Hepatocyte (in vitro differentiated cells): ENCODE results near the gene C16orf86. TPM values are rescaled to one million over a fixed set of nuclear protein-coding genes. Genes with fewer than 3 reads are reported as not detected.
A peak's percentile ranks its signal among the peaks of the same experiment; 100 is the strongest.

Source experiments
- DNase-seq: peaks from one replicate; pipeline ENCODE4 v3.0.0-alpha.2; 2016; ENCODE audit warnings: low spot score
- H2AFZ ChIP-seq: fragments of 200-600 bp; sonication (generic); 2 replicates; pipeline ENCODE4 v1.6.0; 2016; ENCODE audit warnings: antibody characterized with exemption, mild to moderate bottlenecking
- H3K27ac ChIP-seq: fragments of 200-600 bp; sonication (generic); 2 replicates; pipeline ENCODE4 v1.5.1; 2016; ENCODE audit warnings: mild to moderate bottlenecking
- H3K27me3 ChIP-seq: fragments of 200-600 bp; sonication (generic); 2 replicates; pipeline ENCODE4 v1.6.1; 2016
- H3K36me3 ChIP-seq: fragments of 200-600 bp; sonication (generic); replicated peaks from 2 replicates; pipeline ENCODE4 v1.5.1; 2016; ENCODE audit warnings: low read depth; ENCODE audit not compliant: insufficient read depth
- H3K4me1 ChIP-seq: fragments of 200-600 bp; sonication (generic); 2 replicates; pipeline ENCODE4 v1.5.1; 2016; ENCODE audit warnings: mild to moderate bottlenecking, moderate library complexity; ENCODE audit not compliant: insufficient read depth
- H3K4me2 ChIP-seq: fragments of 200-600 bp; sonication (generic); 2 replicates; pipeline ENCODE4 v1.6.0; 2016
- H3K4me3 ChIP-seq: fragments of 200-600 bp; sonication (generic); 2 replicates; pipeline ENCODE4 v1.5.1; 2016; ENCODE audit warnings: mild to moderate bottlenecking
- H3K79me2 ChIP-seq: fragments of 200-600 bp; sonication (generic); 2 replicates; pipeline ENCODE4 v1.6.0; 2017; ENCODE audit warnings: mild to moderate bottlenecking
- H3K9me2 ChIP-seq: fragments of 200-600 bp; sonication (generic); replicated peaks from 2 replicates; pipeline ENCODE4 v1.6.0; 2017; ENCODE audit warnings: mild to moderate bottlenecking; ENCODE audit not compliant: insufficient read depth
- H3K9me3 ChIP-seq: fragments of 200-600 bp; sonication (generic); 2 replicates; pipeline ENCODE4 v1.5.1; 2016; ENCODE audit warnings: low read depth, mild to moderate bottlenecking
- H4K20me1 ChIP-seq: fragments of 200-600 bp; sonication (generic); 2 replicates; pipeline ENCODE4 v1.6.0; 2016; ENCODE audit warnings: mild to moderate bottlenecking; ENCODE audit not compliant: insufficient read depth, poor library complexity, severe bottlenecking
- EZH2 ChIP-seq: fragments of 200-600 bp; sonication (generic); IDR thresholded peaks from 2 replicates; pipeline ENCODE4 v1.6.1; 2016; ENCODE audit warnings: antibody characterized with exemption, mild to moderate bottlenecking, borderline replicate concordance
- EZH2phosphoT487 ChIP-seq: fragments of 200-600 bp; sonication (generic); IDR thresholded peaks from one replicate; pipeline ENCODE4 v1.6.1; 2018; ENCODE audit warnings: antibody characterized with exemption, mild to moderate bottlenecking, low read depth, moderate library complexity; ENCODE audit not compliant: unreplicated experiment, severe bottlenecking
- WGBS: methylation state at CpG from one replicate; pipeline ENCODE4 v1.1.6; 2016; ENCODE audit warnings: low lambda C conversion rate; ENCODE audit errors: missing lambda C conversion rate; 5-methylcytosine and 5-hydroxymethylcytosine counted together
- polyA plus RNA-seq: library from polyadenylated mRNA; unstranded; fragments of >200 nt; fragmentation: Nextera tagmentation; extraction: Ambion mirVana; gene quantifications from 2 replicates; pipeline ENCODE4 v1.2.1, GENCODE V29; 2016
- total RNA-seq: library from RNA; depleted of rRNA; stranded (reverse); fragments of >200 nt; gene quantifications from 2 replicates; pipeline ENCODE4 v1.2.3, GENCODE V29; 2014
- TF ChIP-seq, protein P1 (sequence below): fragments of 200-600 bp; sonication (generic); IDR thresholded peaks from 2 replicates; pipeline ENCODE4 v1.5.1; 2016; ENCODE audit warnings: antibody characterized with exemption, mild to moderate bottlenecking; ENCODE audit not compliant: poor library complexity

C16orf86 gene
- total and polyA plus RNA-seq, 2 experiments from 2014 or later: 2.3 to 4.1 TPM

- WGBS: 65% methylated on average over 4 of the region's 4 CpGs
- H3K27me3 ChIP-seq: no peaks in the 10 kb centered on the region
- H3K27ac ChIP-seq: no peak overlapping the region
Observed at GRCh38 chr16:67697422-67698185, 31.0 kb downstream of the C16orf86 start.

GRCh38 chr16:67699265-67699664 lies 32.7 kb downstream of the C16orf86 start:
- no peak overlapping the region for H3K4me2 ChIP-seq
- WGBS: 96% methylated on average over 7 of the region's 7 CpGs

More at GRCh38 chr16:67697422-67698185, 31.0 kb downstream of the C16orf86 start:
- Histone ChIP-seq H3K4me1 (no peaks in the 10 kb centered on the region), H4K20me1 (no peaks in the 10 kb centered on the region), H3K9me3 (no peaks in the 10 kb centered on the region), H2AFZ (no peak overlapping the region), H3K36me3 (no peaks in the 10 kb centered on the region), H3K4me2 (peak overlapping the region; percentile 9), H3K9me2 (no peaks in the 10 kb centered on the region), H3K4me3 (no peak overlapping the region), H3K79me2 (peaks cover 10% of the 10 kb centered on the region)
- no peak for DNase-seq
- TF ChIP-seq EZH2phosphoT487 (no peak), EZH2 (no peak)
- TF ChIP-seq, protein P1, sequence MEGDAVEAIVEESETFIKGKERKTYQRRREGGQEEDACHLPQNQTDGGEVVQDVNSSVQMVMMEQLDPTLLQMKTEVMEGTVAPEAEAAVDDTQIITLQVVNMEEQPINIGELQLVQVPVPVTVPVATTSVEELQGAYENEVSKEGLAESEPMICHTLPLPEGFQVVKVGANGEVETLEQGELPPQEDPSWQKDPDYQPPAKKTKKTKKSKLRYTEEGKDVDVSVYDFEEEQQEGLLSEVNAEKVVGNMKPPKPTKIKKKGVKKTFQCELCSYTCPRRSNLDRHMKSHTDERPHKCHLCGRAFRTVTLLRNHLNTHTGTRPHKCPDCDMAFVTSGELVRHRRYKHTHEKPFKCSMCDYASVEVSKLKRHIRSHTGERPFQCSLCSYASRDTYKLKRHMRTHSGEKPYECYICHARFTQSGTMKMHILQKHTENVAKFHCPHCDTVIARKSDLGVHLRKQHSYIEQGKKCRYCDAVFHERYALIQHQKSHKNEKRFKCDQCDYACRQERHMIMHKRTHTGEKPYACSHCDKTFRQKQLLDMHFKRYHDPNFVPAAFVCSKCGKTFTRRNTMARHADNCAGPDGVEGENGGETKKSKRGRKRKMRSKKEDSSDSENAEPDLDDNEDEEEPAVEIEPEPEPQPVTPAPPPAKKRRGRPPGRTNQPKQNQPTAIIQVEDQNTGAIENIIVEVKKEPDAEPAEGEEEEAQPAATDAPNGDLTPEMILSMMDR: no peak

GRCh38 chr16:67701420-67701819 lies 34.8 kb downstream of the C16orf86 start:
- Histone ChIP-seq H2AFZ (no peak overlapping the region), H3K4me2 (no peak overlapping the region), H3K27ac (no peak overlapping the region), H3K79me2 (peaks cover 18% of the 10 kb centered on the region), H4K20me1 (no peaks in the 10 kb centered on the region), H3K4me3 (no peak overlapping the region), H3K9me3 (no peaks in the 10 kb centered on the region), H3K36me3 (no peaks in the 10 kb centered on the region), H3K27me3 (no peaks in the 10 kb centered on the region), H3K9me2 (no peaks in the 10 kb centered on the region), H3K4me1 (no peaks in the 10 kb centered on the region)
- WGBS: 100% methylated on average over 1 of the region's 1 CpG
- TF ChIP-seq, protein P1: no peak
- TF ChIP-seq EZH2phosphoT487: no peak
- no peak for DNase-seq

More at GRCh38 chr16:67699265-67699664, 32.7 kb downstream of the C16orf86 start:
- TF ChIP-seq, protein P1: no peak
- no peak for TF ChIP-seq EZH2
- TF ChIP-seq EZH2phosphoT487: no peak
- Histone ChIP-seq H3K36me3 (no peaks in the 10 kb centered on the region), H3K27me3 (no peaks in the 10 kb centered on the region), H4K20me1 (no peaks in the 10 kb centered on the region), H3K4me3 (no peak overlapping the region), H3K9me3 (no peaks in the 10 kb centered on the region), H3K27ac (no peak overlapping the region), H3K4me1 (no peaks in the 10 kb centered on the region), H2AFZ (no peak overlapping the region), H3K9me2 (no peaks in the 10 kb centered on the region), H3K79me2 (peaks cover 13% of the 10 kb centered on the region)
- DNase-seq: no peak
